Activated CD8-positive, alpha-beta memory T cell treated with anti-CD3 and anti-CD28 coated beads, Interleukin-2, amount 10 ng/mL, durations not matched to agents 7 days and 5 days (primary cell): ENCODE measurements around the gene CRHR1. TPM values are rescaled to one million over a fixed set of nuclear protein-coding genes. Genes with fewer than 3 reads are reported as not detected.
A peak's percentile ranks its signal among the peaks of the same experiment; 100 is the strongest.
"Not testable (repeated sequence)": the region's sequence is repeated elsewhere in the genome, so short reads cannot be mapped to it uniquely, and the experiment has no call there.

Experiments used
- ATAC-seq: fragments of 150-1000 bp; cut with Tn5 transposase; one replicate; pipeline ENCODE4 v1.10.0; 2021; ENCODE audit warnings: moderate library complexity
- CTCF ChIA-PET: fragments of 350-600 bp; sonication (Branson Sonifier 250); formaldehyde crosslinking; loops from one replicate; lab custom pipeline; 2021; ENCODE audit warnings: antibody characterized with exemption; lab: Charles Lee
- DNase-seq: peaks from one replicate; pipeline ENCODE4 v3.0.0-alpha.2; 2020
- H3K27ac Mint-ChIP-seq: one replicate; pipeline ENCODE4 v1.8.0; 2021; ENCODE audit warnings: mild to moderate bottlenecking, mixed read lengths
- H3K27me3 Mint-ChIP-seq: one replicate; pipeline ENCODE4 v1.8.0; 2021; ENCODE audit warnings: mixed read lengths
- H3K36me3 Mint-ChIP-seq: one replicate; pipeline ENCODE4 v1.8.0; 2021; ENCODE audit warnings: mild to moderate bottlenecking, mixed read lengths
- H3K4me1 Mint-ChIP-seq: one replicate; pipeline ENCODE4 v1.8.0; 2021; ENCODE audit warnings: mixed read lengths
- H3K4me3 Mint-ChIP-seq: one replicate; pipeline ENCODE4 v1.8.0; 2021; ENCODE audit warnings: mild to moderate bottlenecking, moderate library complexity, mixed read lengths
- H3K9me3 Mint-ChIP-seq: one replicate; pipeline ENCODE4 v1.8.0; 2022; ENCODE audit warnings: low read depth, mixed read lengths
- total RNA-seq, 2 experiments: library from RNA; stranded (reverse); gene quantifications; one replicate each; pipeline ENCODE4 v1.2.3, GENCODE V29; 2021

The CRHR1 gene
- not detected for total RNA-seq

DNA sequence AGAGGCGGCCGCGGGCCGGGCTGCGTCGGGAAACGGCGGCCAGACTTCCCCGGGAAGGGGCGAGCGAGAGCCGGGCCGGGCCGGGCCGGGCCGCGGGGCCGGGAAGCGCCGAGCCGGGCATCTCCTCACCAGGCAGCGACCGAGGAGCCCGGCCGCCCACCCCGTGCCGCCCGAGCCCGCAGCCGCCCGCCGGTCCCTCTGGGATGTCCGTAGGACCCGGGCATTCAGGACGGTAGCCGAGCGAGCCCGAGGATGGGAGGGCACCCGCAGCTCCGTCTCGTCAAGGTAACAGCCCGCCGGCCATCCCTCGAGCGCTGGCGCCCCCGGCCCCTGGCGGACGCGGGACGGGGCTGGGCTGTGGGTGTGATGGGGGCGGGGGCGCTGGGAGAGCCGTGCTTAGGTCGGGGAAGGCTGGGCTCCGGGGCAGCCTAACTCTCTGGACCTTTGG lies at the start of gene CRHR1:
CRHR1 (plus strand) TSS at position 28 of the 448 bp plus-strand sequence; CDS start at position 253, 225 bp downstream.
- Mint-ChIP-seq H3K4me3 (peak within 1 kb of the TSS; percentile 45), H3K36me3 (no peaks in the 10 kb centered on the region), H3K9me3 (no peaks in the 10 kb centered on the region), H3K27me3 (peaks cover 79% of the 10 kb centered on the region), H3K4me1 (peaks cover 3% of the 10 kb centered on the region), H3K27ac (no peak within 1 kb of the TSS)
- no peak for DNase-seq
- CTCF ChIA-PET = interaction anchor here (2.3 kb wide), 1 partner anchor 47 kb away, joined by 13 read pairs; no protein-coding TSS in a partner anchor
- ATAC-seq = peak; percentile 21

DNA sequence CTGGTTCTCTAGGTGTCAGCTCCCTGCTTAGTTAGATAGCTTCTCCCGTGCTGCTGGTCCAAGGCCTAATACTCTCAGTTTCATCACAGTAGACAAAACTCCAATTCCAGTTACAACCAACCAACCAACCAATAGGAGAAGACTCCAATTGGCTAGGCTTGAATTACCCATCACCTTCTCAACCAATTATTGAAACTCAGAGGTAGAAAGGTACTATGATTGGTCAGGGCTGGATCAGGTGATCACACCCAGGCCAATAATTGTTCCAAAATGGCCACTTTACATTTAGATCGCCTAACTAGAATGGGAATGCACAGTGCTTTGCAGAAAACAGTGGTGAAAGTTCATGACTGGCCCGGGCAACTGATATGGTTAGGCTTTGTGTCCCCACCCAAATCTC lies 49.5 kb upstream of the CRHR1 start:
- DNase-seq (no peak), ATAC-seq (no peak)
- H3K27me3 Mint-ChIP-seq = peaks cover 28% of the 10 kb centered on the region
- no peaks in the 10 kb centered on the region for H3K4me1 Mint-ChIP-seq
- no peak overlapping the region for H3K27ac Mint-ChIP-seq
- no peaks in the 10 kb centered on the region for H3K36me3 Mint-ChIP-seq
- H3K4me3 Mint-ChIP-seq = no peak overlapping the region
- CTCF ChIA-PET = no interaction called here
- H3K9me3 Mint-ChIP-seq = peaks cover 5% of the 10 kb centered on the region

GRCh38 chr17:45735488-45735887 lies 48.6 kb upstream of the CRHR1 start:
- DNase-seq = no peak
- Mint-ChIP-seq H3K27ac (no peak overlapping the region), H3K36me3 (no peaks in the 10 kb centered on the region), H3K27me3 (peaks cover 28% of the 10 kb centered on the region), H3K4me3 (no peak overlapping the region), H3K4me1 (no peaks in the 10 kb centered on the region), H3K9me3 (peaks cover 2% of the 10 kb centered on the region)
- CTCF ChIA-PET = no interaction called here
- ATAC-seq = no peak

GRCh38 chr17:45739786-45740185 lies 44.3 kb upstream of the CRHR1 start:
- DNase-seq (no peak), ATAC-seq (no peak)
- no peaks in the 10 kb centered on the region for H3K36me3 Mint-ChIP-seq
- H3K4me1 Mint-ChIP-seq = no peaks in the 10 kb centered on the region
- no peaks in the 10 kb centered on the region for H3K9me3 Mint-ChIP-seq
- H3K4me3 Mint-ChIP-seq = no peak overlapping the region
- CTCF ChIA-PET = no interaction called here
- H3K27ac Mint-ChIP-seq = no peak overlapping the region
- peaks cover 39% of the 10 kb centered on the region for H3K27me3 Mint-ChIP-seq

DNA sequence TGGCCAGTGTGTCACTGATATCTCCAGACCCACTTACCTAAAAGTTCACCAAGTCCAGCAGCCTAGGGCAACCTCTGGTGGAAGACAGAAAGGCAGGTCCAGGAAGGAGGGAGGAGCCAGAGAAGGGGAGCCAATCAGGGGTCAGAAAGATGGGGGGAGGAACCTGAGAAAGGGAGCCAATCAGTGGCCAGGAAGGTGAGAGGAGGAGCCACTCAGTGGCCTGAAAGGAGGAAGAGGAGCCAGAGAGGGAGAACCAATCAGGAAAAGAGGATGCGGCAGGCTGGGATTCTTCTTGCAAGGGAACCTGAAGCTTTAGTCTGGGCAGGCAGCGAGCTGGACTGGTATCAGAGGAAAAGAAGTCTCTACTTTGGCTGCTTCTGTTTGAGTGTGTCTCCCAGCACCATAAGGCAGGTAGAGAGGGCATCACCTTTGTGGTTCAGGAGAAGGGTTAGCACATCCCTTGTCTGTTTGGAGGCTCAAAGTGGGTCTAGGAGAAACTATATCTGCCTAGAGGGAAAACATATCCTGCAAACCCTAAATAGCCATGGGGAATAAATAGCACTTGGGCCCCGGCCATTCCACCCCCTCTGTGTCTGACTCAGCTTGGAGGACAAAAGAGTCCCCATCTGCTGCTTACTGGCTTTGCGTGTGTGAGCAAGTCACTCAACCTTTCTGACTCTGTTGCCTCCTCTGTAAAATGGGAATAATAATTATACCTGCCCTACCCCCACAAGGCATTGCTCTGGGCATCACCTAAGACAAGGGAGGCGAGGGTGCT lies 43.4 kb upstream of the CRHR1 start:
- Mint-ChIP-seq H3K36me3 (no peaks in the 10 kb centered on the region), H3K27ac (no peak overlapping the region), H3K4me3 (no peak overlapping the region), H3K9me3 (no peaks in the 10 kb centered on the region), H3K27me3 (peaks cover 34% of the 10 kb centered on the region), H3K4me1 (no peaks in the 10 kb centered on the region)
- DNase-seq (peak; percentile 49), ATAC-seq (peak; percentile 77)
- CTCF ChIA-PET = no interaction called here

GRCh38 chr17:45742251-45742650 lies 41.9 kb upstream of the CRHR1 start:
- Mint-ChIP-seq H3K4me3 (no peak overlapping the region), H3K9me3 (no peaks in the 10 kb centered on the region), H3K27me3 (peaks cover 27% of the 10 kb centered on the region), H3K4me1 (no peaks in the 10 kb centered on the region), H3K36me3 (no peaks in the 10 kb centered on the region), H3K27ac (no peak overlapping the region)
- DNase-seq (no peak), ATAC-seq (no peak)
- CTCF ChIA-PET = no interaction called here

- H3K27me3 Mint-ChIP-seq = peaks cover 13% of the 10 kb centered on the region
- no peak for ATAC-seq
- no peaks in the 10 kb centered on the region for H3K4me1 Mint-ChIP-seq
- H3K4me3 Mint-ChIP-seq = no peak overlapping the region
- no peaks in the 10 kb centered on the region for H3K36me3 Mint-ChIP-seq
- CTCF ChIA-PET = no interaction called here
- no peak for DNase-seq
- no peak overlapping the region for H3K27ac Mint-ChIP-seq
- no peaks in the 10 kb centered on the region for H3K9me3 Mint-ChIP-seq
Observed at GRCh38 chr17:45743626-45744326, 40.3 kb upstream of the CRHR1 start.

GRCh38 chr17:45744826-45745225 lies 39.3 kb upstream of the CRHR1 start:
- H3K4me1 Mint-ChIP-seq, H3K27ac Mint-ChIP-seq, H3K9me3 Mint-ChIP-seq, H3K4me3 Mint-ChIP-seq, ATAC-seq, CTCF ChIA-PET, DNase-seq, H3K36me3 Mint-ChIP-seq: not testable (repeated sequence)
- H3K27me3 Mint-ChIP-seq = peaks cover 15% of the 10 kb centered on the region

- Mint-ChIP-seq H3K4me1 (no peaks in the 10 kb centered on the region), H3K4me3 (no peak overlapping the region), H3K27me3 (peaks cover 15% of the 10 kb centered on the region), H3K27ac (no peak overlapping the region), H3K9me3 (no peaks in the 10 kb centered on the region), H3K36me3 (no peaks in the 10 kb centered on the region)
- CTCF ChIA-PET = interaction anchor here (0.9 kb wide), 2 partner anchors 8 to 10 kb away, joined by 3 to 4 read pairs; no protein-coding TSS in a partner anchor
- DNase-seq (no peak), ATAC-seq (no peak)
Observed at GRCh38 chr17:45745601-45746494, 38.3 kb upstream of the CRHR1 start.

GRCh38 chr17:45747911-45748310 lies 36.2 kb upstream of the CRHR1 start:
- Mint-ChIP-seq H3K4me1 (no peaks in the 10 kb centered on the region), H3K27ac (no peak overlapping the region), H3K9me3 (no peaks in the 10 kb centered on the region), H3K27me3 (peaks cover 12% of the 10 kb centered on the region), H3K4me3 (no peak overlapping the region), H3K36me3 (no peaks in the 10 kb centered on the region)
- CTCF ChIA-PET = interaction anchor here (1.2 kb wide), 1 partner anchor 9 kb away, joined by 3 read pairs; no protein-coding TSS in a partner anchor
- DNase-seq = no peak
- ATAC-seq = no peak

GRCh38 chr17:45748731-45749310 lies 35.3 kb upstream of the CRHR1 start:
- no peaks in the 10 kb centered on the region for H3K9me3 Mint-ChIP-seq
- H3K27me3 Mint-ChIP-seq = peaks cover 8% of the 10 kb centered on the region
- H3K27ac Mint-ChIP-seq = no peak overlapping the region

DNA sequence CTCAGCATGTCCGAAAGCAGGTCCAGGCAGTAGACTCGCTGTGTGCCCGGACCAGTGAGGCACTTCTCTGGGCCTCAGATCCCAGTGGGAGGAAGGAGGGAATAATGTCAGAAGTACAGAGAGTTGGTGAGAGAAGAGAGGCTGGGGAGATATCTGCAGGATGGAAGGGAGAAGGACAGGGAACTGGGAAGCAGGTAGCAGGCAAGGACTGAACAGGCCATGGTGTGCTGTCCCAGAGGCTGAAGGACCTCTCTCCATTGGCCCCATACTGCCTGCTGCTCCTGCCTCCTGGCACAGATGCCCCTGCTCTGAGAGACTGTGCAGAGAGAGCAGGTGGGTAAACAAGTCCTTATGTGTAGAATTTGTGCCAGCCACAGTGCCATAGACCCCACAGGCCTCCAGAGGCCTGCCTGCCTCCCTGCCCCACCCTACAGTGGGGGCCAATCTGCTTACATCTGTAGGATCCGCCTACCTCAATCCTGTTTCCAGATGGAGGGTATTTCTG lies 34.2 kb upstream of the CRHR1 start:
- Mint-ChIP-seq H3K9me3 (no peaks in the 10 kb centered on the region), H3K4me1 (no peaks in the 10 kb centered on the region), H3K27me3 (peaks cover 5% of the 10 kb centered on the region), H3K27ac (no peak overlapping the region), H3K4me3 (no peak overlapping the region), H3K36me3 (no peaks in the 10 kb centered on the region)
- CTCF ChIA-PET = no interaction called here
- ATAC-seq (no peak), DNase-seq (no peak)

More at GRCh38 chr17:45748731-45749310, 35.3 kb upstream of the CRHR1 start:
- H3K4me3 Mint-ChIP-seq = no peak overlapping the region
- H3K36me3 Mint-ChIP-seq = no peaks in the 10 kb centered on the region
- CTCF ChIA-PET = interaction anchor here (0.7 kb wide), 1 partner anchor 161 kb away, joined by 3 read pairs; no protein-coding TSS in a partner anchor
- ATAC-seq = no peak
- H3K4me1 Mint-ChIP-seq = no peaks in the 10 kb centered on the region
- DNase-seq = no peak
